GM21423 (cell line): Measurements from ENCODE around the gene SPTLC1.
"Not testable (repeated sequence)": the region's sequence is repeated elsewhere in the genome, so short reads cannot be mapped to it uniquely, and the experiment has no call there.

Experiments
- ATAC-seq: cut with Tn5 transposase; IDR thresholded peaks from one replicate; pipeline ENCODE4 v1.9.1; 2021; ENCODE audit warnings: mild to moderate bottlenecking, moderate library complexity; ENCODE audit not compliant: unreplicated experiment

SPTLC1 gene

DNA sequence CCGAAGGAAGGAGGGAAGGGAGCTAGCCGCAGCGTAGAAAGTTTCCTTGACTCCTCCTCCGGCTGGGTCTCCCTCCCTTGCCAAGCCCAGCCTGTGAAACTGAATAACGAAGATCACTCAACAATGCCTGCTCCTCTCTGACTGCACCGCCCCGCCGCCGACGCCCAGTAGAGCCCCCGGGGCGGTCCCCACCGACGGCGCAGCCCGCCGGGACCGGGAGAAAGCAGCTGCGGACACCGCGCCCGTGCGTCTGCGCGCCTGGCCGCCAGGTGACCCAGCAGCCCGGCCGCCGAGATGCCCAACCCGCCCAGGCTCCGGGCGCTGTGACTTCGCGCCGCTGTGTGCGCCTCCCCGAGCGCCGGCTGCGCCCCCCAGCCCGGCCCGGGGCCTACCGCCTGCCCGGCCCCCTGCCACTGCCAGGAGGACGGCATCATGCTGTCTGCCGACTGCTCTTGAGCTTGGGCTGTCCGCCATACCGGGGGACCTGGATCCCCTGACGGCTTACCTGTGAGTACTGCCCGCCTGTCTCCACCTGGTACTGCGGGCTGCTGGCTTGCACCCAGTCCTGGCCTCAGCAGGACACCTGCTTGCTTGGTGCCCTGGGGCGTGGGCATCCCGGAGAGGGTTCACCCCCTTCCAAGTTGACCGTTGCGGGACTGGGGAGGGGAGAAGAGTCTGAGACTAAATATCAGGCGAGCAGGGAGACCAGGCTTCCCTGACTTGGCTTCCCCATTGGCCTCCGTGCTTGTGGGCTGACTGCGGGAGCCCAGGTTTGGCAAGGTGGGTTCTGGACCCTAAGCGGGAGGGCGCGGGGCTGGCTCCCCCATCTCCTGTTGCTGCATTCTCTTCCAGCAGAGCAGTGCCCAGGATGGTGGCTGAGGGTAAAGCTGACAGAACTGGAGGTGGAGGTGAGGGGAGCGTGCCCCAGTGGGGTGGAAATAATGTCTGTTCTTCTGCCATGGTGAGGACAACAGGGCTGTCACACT lies 26.2 kb upstream of the SPTLC1 start:
- no peak for ATAC-seq

DNA sequence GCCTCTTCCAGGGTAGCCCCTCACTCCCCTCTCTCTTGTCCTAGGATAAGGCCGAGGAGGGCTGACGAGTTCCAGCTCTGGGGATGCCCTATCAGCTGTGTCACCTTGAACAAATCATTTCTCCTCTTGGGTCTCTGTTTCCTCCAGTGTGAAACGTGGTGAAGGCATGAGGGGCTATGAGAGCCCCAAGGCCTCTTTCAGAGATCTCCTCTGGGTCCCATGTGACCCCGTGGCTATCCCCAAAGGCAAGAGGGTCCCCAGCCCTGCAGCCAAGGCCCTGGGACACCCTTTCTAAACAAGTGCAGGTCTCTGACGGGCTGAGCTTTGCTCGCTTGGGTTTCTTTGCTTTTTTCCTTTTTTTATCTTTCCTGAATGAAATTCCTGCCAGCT lies 25.5 kb upstream of the SPTLC1 start:
- ATAC-seq: no peak

DNA sequence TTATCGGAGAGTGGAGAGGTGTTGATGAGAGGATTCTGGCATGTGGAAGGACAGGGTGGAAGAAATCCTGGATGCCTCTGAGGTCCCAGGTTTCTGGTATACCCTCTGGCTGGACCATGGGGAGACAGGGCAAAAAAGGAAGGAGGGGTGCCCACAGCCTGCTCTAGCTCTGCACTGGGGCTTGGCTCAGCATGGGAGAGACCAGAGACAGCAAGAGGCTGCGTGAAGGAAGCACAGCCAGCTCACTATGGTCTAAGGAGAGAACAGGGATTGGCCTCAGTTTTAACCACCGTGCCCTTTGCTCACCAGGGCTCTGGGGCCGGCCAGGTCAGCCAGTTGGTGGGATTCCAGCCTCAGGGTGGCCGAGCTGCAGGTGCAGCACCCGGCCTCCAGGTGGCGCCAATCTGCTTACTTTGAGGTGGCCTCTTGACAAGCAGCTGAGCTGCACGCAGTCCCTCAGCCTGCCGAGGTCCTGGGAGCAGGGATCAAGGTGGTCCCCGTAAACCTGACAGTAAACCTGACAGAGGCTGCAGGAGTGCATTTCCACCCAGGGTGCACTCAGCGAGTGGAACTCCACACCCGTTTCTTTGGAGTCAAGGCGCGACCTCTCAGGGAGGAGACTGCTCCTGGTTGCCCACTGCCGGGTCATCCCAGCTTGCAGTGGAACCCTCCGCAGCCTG lies 25.0 kb upstream of the SPTLC1 start:
- peak; percentile 48 for ATAC-seq

DNA sequence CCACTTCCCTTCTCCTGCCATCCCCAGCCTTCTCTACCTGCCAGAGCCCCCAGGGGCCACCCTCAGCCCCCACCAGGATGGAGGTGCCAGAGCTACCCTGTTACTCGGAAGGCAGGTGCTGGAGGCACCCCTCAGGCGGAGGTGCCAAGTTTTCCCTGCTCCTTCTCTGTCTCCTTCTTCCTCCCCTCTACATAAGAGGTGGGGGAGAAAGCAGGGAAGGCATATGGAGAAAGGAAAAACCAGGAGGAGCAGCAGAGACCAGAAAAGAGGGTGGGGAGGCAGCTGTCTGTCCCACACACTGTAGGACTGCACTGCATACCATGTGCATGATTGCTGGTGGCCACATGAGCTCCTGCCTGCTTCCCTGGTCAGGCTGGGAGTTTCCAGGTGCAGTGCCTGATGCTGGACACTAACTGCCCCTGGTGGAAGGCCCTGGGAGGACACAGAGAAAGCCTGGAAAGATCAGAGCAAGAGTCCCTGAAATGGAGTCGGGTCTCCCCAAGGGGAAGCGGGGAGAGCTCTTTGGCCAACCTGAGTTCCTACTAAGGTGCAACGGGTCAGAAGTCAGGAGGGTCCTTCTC lies 23.8 kb upstream of the SPTLC1 start:
- ATAC-seq: not testable (repeated sequence)

DNA sequence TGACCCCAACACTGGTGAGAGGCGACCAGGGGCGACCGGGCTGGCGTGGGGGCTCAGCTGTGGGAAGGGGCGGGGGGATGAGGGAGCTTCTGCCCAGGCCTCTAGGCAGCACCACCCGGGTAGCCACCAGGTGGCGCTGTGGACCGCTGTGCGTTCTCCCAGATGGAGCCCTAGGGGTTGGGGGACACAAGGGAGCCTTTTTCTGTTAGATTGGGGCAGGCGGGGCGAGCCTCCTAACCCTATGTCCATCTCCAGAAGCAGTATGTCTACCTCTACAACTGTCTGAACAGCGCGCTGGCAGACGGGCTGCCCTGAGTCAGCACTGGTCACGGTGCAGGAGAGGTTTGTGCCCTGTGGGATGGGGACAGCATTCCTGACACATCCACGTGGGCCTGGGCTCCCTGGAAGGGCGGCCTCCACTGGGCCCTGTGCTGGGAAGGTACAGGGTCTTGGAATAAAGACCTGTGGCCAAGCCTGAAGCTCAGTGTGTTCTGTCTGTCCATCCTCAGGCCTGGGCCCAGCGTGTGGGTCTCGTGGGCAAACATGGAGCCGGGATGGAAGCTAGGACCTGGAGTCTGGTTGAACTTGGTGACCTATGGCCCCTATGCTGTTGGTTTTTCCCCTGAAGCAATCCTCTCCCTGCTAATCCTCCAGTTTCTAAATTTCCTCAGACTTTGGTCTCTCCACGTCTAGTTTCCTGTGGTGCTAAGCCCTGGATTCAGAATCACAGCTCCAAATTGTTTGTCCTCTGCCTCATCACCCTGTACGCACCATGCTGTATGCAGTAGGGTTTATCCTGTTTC lies 23.1 kb upstream of the SPTLC1 start:
- ATAC-seq: no peak

DNA sequence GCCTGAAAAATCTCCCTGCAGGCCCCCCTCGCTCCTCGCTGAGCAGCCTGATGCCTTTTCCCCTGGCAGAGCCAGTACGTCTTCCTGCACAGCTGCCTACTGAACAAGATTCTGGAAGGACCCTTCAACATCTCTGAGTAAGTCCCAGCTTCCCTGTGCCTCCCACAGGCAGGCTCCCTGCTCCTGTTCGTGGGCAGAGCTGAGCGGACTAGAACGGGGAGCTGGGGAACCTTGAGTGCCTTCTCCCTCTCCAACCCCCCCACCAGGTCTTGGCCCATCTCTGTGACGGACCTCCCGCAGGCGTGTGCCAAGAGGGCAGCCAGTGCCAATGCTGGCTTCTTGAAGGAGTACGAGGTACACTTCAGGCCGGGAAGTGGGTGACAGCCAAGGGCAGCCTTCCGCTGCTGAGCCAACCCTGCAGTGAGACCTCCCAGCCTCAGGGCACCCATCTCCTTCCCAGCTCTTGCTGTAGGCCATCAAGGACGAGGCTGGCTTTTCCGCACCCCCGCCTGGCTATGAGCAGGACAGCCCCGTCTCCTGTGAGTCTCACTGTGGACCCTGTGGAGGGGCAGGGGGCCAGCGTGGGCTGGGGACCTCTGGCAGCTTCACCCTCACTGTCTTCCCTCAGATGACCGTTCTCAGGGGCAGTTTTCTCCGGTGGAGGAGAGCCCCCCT lies 21.1 kb upstream of the SPTLC1 start:
- ATAC-seq: no peak

DNA sequence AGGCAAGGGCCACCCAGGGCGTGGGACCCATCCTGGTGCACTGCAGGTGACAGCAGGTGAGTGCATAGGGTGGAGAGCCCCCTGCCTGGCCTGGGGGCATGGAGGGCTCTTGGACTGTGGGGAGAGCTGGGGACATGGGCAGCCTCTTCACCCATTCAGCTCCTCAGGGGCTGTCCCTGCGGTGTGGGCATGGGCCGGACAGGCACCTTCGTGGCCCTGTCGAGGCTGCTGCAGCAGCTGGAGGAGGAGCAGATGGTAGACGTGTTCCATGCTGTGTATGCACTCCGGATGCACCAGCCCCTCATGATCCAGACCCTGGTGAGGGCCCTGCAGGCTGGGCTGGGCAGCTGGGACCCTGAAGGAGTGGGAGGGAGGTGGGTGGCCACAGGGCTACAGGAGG lies 20.4 kb upstream of the SPTLC1 start:
- no peak for ATAC-seq

DNA sequence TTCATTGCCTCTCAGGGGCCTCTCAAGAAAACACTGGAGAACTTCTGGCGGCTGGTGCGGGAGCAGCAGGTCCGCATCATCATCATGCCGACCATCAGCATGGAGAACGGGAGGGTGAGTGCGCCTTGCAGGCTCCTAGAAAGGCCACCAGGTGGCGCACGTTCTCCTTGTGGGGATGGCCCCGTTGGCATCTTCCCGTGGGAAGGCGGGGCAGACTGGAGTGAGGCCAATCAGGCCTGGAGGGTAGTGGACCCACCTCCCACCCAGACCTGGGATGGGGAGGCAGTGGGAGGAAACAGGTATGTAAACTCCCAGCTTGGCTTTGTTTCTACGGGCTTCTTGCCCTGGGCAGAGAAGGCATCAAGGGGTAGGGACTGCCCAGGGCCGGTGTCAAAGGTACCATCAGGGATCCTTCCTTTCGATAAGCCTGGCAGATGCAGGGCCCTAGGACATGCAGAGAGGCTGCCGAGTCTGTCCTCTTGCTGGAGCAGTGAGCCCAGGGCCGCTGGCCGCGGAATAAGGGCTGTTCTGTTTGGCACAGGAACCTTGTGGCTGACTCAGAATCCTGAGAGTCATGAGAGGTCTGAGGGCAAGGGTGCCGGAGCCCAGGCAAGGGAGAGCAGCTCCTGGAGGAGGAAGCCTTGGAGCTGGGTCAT lies 18.9 kb upstream of the SPTLC1 start:
- peak; percentile 71 for ATAC-seq

DNA sequence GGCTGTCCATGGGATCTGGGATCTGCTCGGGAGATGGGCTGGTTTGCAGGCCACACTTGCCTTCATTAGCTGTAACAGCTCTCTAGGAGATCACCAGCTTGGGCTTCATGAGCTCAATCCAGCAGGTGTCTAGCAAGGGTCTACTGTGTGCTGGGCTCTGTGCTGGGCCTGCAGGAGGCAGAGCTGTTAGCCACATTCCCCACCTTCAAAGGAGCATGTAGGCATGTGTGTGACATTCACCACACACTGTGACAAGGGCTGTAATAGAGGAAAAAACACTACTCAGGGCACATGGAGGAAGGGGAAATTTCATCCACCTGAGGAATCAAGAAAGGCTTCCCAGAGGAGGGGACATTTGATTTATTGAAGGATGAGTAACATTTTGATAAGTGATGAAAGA lies 17.7 kb upstream of the SPTLC1 start:
- ATAC-seq: not testable (repeated sequence)

DNA sequence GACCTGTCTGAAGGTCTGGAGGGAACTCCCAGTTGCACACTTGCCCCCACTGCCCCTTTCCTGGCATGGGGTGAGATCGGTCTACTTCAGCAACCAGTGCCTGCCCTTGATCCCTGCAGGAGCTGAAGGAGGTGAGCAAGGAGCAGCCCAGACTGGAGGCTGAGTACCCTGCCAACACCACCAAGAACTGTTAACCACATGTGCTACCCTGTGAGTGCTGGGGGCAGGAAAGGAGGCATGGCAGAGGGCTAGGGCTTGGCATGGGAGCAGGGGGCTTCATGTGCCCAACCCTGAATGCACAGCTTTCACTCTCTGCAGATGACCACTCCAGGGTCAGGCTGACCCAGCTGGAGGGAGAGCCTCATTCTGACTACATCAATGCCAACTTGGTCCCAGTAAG lies 17.3 kb upstream of the SPTLC1 start:
- no peak for ATAC-seq

DNA sequence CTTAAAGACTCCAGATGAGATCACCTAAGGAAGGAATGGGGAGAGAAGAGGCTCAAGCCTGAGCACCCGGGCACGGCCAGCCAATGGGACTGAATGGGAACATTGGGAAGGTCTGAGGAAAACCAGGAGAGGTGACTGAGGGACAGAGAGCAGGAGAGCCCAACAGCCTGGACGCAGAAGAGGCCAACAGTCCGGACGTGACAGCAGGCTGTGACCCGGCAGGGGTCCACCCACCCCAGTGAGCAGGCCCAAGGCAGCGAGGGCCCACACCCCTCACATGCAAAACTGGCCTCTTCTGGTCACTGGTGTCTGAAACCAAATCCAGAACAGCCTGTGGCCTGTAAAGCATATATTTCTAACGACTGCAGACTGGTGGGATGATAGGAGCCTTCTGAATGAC lies 7.6 kb upstream of the SPTLC1 start:
- no peak for ATAC-seq

DNA sequence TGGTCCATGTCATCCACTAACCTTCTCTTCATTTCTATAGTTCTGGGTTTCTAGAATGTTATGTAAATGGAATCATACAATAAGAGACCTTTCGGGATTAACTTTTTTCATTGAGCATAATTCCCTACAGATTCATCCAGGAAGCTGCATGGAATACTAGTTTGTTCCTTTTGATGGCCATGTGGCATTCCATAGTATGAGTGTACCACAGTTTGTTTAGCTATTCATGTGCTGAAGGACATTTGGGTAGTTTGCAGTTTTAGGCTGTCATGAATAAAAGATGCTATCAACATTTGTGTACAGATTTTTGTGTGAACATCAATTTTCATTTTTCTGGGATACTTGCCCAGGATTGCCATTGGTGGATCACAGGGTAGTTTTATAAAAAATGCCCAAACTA lies 6.8 kb upstream of the SPTLC1 start:
- no peak for ATAC-seq

DNA sequence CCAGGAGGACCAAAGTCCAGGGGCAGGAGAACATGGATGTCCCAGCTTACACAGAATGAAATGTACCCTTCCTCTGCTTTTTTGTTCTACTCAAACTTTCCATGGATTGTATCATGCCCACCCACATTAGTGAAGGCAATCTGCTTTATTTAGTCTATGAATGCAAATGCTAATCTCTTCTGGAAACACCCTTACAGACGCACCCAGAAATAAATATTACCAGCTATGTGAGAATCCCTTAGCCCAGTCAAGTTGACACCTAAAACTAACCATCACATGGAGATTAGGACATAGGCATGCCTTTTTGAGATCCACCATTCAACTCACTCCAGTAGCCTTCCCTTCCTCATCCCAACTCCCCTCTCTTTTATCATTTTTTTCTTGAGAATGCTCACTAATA lies 6.1 kb upstream of the SPTLC1 start:
- no peak for ATAC-seq

DNA sequence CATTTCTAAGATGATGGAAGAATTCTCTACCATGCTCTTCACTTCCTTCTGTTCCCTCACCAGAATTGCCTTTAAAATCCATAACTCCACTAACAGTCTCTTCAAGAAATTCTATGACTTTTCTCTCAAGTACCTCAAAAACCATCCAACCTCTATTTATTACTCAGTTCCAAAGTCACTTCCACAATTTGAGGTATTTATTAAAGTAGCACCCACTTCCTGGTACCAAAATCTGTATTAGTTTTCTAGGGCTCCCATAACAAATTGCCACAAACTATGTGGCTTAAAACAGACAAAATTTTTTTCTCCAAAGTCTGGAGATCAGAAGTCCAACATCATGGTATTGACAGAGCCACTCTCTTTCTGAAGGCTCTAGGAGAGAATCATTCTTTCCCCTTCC lies 4.9 kb upstream of the SPTLC1 start:
- no peak for ATAC-seq

DNA sequence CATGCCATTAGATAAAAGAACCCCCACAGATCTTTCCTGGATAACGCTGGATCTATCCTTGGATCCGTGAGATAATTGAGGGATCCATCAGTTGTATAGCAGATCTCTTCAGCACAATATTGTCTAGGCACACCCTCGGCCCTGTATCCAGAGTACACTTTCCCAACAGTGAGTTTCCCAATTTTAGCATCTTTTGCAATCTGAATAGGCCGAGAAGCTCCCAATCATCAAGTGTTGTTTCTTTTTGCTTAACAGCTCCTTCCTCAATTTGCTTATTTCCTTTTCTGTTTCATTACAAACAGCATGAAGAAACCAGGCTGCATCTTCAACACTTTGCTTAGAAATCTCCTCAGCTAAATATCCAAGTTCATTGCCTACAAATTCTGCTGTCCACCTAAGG lies 4.4 kb upstream of the SPTLC1 start:
- no peak for ATAC-seq

DNA sequence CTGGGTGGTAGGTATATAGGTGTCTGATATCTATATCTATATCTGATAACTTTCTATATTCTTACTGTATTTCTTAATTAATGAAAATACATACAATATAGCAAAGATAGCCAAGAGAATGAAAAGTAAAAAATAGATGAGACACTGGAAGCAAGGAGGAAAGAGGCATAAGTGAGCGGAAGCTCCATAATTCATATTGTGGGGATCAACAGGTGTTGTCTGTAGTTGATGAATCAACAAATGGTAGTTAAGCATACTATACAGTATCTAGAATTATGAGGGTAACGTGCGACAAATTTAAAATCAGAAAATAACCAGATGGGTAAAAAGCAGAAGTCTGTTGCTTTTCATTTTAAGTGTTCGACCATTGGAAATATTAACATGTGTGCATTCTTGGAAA lies 7.1 kb downstream of the SPTLC1 start:
- ATAC-seq: no peak

DNA sequence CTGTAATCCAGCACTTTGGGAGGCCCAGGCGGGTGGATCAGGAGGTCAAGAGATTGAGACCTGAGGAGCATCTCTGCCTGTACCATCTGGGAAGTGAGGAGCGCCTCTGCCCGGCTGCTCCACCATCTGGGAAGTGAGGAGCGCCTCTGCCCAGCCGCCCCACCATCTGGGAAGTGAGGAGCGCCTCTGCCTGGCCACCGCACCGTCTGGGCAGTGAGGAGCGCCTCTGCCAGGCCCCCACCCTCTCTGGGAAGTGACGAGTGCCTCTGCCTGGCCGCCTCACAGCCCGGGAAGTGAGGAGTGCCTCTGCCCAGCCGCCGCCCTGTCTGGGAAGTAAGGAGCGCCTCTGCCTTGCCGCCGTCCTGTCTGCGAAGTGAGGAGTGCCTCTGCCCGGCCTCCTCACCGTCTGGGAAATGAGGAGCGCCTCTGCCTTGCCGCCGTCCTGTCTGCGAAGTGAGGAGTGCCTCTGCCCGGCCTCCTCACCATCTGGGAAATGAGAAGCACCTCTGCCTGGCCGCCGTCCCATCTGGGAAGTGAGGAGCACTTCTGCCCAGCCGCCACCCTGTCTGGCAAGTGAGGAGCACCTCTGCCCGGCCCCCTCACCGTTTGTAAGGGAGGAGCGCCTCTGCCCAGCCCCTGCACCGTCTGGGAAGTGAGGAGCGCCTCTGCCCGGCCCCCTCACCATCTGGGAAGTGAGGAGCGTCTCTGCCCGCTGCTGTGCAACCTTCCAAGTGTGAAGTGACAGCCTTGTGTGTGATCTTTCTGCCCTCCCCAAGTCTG lies 9.6 kb downstream of the SPTLC1 start:
- ATAC-seq: not testable (repeated sequence)

DNA sequence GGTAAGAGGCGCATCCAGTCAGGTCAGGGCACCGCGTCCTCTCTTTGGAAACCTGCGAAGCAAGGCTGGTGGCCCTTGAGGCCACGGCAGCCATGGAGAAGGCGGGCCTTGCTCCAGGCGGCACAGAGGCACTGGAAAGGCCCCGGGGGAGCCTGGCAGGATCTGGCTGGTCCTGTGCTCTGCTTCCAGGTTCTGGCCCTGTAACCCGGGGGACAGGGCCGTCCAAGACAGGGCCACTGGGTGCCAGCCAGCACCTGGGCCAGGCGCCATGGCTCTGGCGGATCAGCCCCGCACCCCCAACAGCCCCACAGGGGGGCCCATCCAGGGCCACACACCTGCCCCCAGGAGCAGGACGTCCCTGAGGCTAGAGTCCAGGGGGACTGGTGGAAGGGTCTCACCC lies 11.6 kb downstream of the SPTLC1 start:
- ATAC-seq: not testable (repeated sequence)

DNA sequence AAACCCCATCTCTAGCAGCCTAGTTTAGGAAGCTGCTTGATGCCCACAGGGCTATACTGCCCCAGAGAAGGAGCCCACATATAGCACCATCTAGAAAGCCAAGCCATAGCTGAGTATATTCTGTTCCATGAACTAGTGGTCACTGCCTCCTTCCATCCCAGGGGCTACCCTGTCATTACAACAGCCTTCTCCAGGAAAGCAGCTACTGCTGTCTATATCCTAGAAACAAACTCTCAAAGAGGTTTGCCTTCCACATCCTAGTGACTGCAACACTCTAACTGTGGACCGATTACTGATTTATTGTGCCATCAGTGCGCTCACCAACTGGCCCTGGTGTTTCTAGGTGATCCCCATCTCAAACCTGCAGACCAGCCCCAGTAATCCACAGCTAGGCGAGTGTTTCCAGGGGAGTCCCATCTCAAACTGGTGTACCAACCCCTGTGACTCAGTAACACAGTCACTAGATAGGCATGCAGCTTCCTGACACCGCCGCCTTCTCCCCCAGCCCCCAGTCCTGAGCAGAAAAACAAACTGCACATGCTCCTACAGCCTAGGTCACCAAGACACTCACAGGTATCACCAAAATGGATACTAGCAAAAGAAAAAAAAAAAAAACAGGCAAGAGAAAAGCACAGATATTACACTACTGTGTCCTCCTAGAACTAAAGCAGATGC lies 14.8 kb downstream of the SPTLC1 start:
- no peak for ATAC-seq
